Posterior vena cava (tissue), 2 donors: ENCODE measurements around the gene DENND5B. TPM values are rescaled to one million over a fixed set of nuclear protein-coding genes. Genes with fewer than 3 reads are reported as not detected.
"Not testable (repeated sequence)": the region's sequence is repeated elsewhere in the genome, so short reads cannot be mapped to it uniquely, and the experiment has no call there.

ENCODE experiments used
- DNase-seq: peaks from one replicate; pipeline ENCODE4 v3.0.0-alpha.2; 2020; ENCODE audit warnings: low spot score
- intact Hi-C, 2 donors: fragments of 100-400 bp; cut with DNase I; formaldehyde crosslinking; loops; one replicate each; pipeline versions ENCODE4 v1.14.1 to v1.14.2; 2022 to 2023
- long read RNA-seq, 2 donors: library from polyadenylated mRNA; unstranded; transcript quantifications; one replicate each; pipeline ENCODE4 v2.0.0, GENCODE V29; 2020 to 2021
- total RNA-seq, 2 donors: library from RNA; stranded (reverse); fragmentation: NEBNext Ultra II Directional; extraction: Animal tissue kit (Norgen Biotek cat#: 25700); gene quantifications; one replicate each; pipeline ENCODE4 v1.2.1, GENCODE V29; 2021
- donor health status: DM: yes; HTN: yes; CAD: no.
- donor health status: DM: yes; HTN: yes; CAD: no.

Gene DENND5B
- 10 to 100 TPM; 13.1 to 19.7 TPM for total RNA-seq
- long read RNA-seq, donor 1, partial matches to known transcripts, result 3 of 7 reads
- long read RNA-seq, donor 1, other reads (novel, unspliced or antisense), result 4 of 7 reads
- long read RNA-seq, donor 2, partial matches to known transcripts, result 1 of 3 reads
- long read RNA-seq, donor 2, other reads (novel, unspliced or antisense), result 2 of 3 reads

- peak; percentile 90 for DNase-seq
- intact Hi-C loops, result no loop called here
These were observed at the start of gene DENND5B for GRCh38 chr12:31590642-31591379. Gene DENND5B, minus strand, starts transcription at chr12:31591136. Its CDS starts 304 bp downstream, at chr12:31590832.

- DNase-seq, result no peak
- intact Hi-C loops, result loop anchor here in 1 of 2 donors (5.0 kb wide), 1 partner anchor 232 kb away; no protein-coding TSS in a partner anchor
These were observed 43.7 kb upstream of the DENND5B start for GRCh38 chr12:31634620-31635019.

- no peak for DNase-seq
- intact Hi-C loops, result no loop called here
These were observed 42.5 kb upstream of the DENND5B start for GRCh38 chr12:31633464-31633863.

- DNase-seq, result no peak
- intact Hi-C loops, result no loop called here
These were observed 40.9 kb upstream of the DENND5B start for GRCh38 chr12:31631809-31632208.

GRCh38 chr12:31631023-31631724, 40.2 kb upstream of the DENND5B start:
- DNase-seq, result no peak
- intact Hi-C loops, result no loop called here

- intact Hi-C loops, result loop anchor here in 1 of 2 donors (10.0 kb wide), 1 partner anchor 55 kb away; no protein-coding TSS in a partner anchor
- no peak for DNase-seq
These were observed 39.1 kb upstream of the DENND5B start for GRCh38 chr12:31629756-31630732.

GRCh38 chr12:31627456-31628054, 36.6 kb upstream of the DENND5B start:
- intact Hi-C loops, result loop anchor here in 1 of 2 donors (10.0 kb wide), 1 partner anchor 53 kb away; no protein-coding TSS in a partner anchor

GRCh38 chr12:31626270-31626995, 35.5 kb upstream of the DENND5B start:
- DNase-seq, result no peak
- intact Hi-C loops, result loop anchor here in 1 of 2 donors (10.0 kb wide), 1 partner anchor 52 kb away; no protein-coding TSS in a partner anchor

More at GRCh38 chr12:31627456-31628054, 36.6 kb upstream of the DENND5B start:
- DNase-seq, result no peak

- no peak for DNase-seq
- intact Hi-C loops, result loop anchor here in 1 of 2 donors (10.0 kb wide), 1 partner anchor 47 kb away; no protein-coding TSS in a partner anchor
These were observed 31.1 kb upstream of the DENND5B start for GRCh38 chr12:31622038-31622437.

GRCh38 chr12:31620311-31620710, 29.4 kb upstream of the DENND5B start:
- intact Hi-C loops, result loop anchor here in 1 of 2 donors (10.0 kb wide), 1 partner anchor 46 kb away; no protein-coding TSS in a partner anchor
- no peak for DNase-seq

GRCh38 chr12:31618228-31619025, 27.5 kb upstream of the DENND5B start:
- intact Hi-C loops, result no loop called here
- DNase-seq, result no peak

GRCh38 chr12:31612819-31613218, 21.9 kb upstream of the DENND5B start:
- DNase-seq, result no peak
- intact Hi-C loops, result no loop called here

- intact Hi-C loops, DNase-seq: not testable (repeated sequence)
These were observed 17.4 kb upstream of the DENND5B start for GRCh38 chr12:31608299-31608698.

- no peak for DNase-seq
- intact Hi-C loops, result no loop called here
These were observed 14.6 kb upstream of the DENND5B start for GRCh38 chr12:31605531-31605930.

GRCh38 chr12:31603546-31604009, 12.6 kb upstream of the DENND5B start:
- intact Hi-C loops, result no loop called here
- DNase-seq, result no peak

GRCh38 chr12:31600750-31601149, 9.8 kb upstream of the DENND5B start:
- DNase-seq, result no peak
- intact Hi-C loops, result no loop called here

GRCh38 chr12:31600252-31600651, 9.3 kb upstream of the DENND5B start:
- no peak for DNase-seq
- intact Hi-C loops, result no loop called here
